OCI-M1 (cell line): ENCODE data around the gene ANKRD31.

Experiments used
- DNase-seq: peaks from one replicate; lab custom pipeline; 2025; lab: John Stamatoyannopoulos, UW

The ANKRD31 gene

GRCh38 chr5:75037106-75037505, 199.6 kb downstream of the ANKRD31 start:
- no peak for DNase-seq

DNA sequence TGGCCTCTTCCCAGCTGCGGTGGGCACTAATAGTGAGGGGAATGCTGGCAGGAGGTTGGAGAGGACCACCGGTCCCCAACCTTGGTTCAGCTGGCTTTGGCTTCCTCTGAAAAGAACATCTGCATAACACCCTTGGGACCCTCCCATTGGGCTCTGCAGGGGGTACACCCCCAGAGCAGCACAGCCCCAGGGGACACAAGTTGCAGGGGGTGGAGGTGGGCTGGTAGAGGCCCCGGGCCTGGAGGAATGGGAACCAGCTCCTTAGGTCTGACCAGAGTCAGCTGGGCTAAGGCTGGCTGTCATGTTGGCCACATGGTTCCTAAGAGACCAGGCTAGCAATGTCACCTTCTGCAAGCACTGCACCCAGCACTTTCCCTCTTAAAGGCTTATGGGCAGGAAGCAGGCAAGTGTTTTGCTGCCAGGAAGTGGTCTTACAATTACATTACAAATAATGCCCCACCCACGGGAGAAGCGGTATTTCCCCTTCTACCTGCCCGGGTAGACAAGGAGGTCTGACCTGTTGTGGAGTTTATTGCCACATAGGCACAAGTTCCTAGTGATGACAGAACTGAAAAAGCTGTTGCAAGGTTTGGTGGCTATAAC, 202.4 kb downstream of the ANKRD31 start:
- DNase-seq = no peak

GRCh38 chr5:75031366-75031765, 205.3 kb downstream of the ANKRD31 start:
- DNase-seq = no peak

DNA sequence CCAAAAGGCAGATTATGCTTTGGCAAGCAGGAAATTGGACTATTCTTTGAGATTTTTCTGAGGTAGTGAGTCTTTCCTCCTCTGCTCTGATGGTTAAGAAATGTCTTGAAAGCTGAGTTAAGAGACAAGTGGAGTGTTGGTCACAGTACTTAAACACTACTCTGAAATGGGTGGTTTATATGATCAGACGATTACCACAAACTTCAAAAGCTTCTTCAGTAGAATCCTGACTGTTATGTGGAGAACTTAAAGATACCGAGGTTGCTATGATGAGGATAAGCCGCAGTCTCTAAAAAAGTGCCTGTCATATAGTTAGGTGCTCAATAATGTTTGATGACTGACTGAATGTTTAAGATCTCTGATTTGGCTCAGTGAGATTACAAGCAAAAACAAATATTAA, 208.6 kb downstream of the ANKRD31 start:
- DNase-seq = no peak

DNA sequence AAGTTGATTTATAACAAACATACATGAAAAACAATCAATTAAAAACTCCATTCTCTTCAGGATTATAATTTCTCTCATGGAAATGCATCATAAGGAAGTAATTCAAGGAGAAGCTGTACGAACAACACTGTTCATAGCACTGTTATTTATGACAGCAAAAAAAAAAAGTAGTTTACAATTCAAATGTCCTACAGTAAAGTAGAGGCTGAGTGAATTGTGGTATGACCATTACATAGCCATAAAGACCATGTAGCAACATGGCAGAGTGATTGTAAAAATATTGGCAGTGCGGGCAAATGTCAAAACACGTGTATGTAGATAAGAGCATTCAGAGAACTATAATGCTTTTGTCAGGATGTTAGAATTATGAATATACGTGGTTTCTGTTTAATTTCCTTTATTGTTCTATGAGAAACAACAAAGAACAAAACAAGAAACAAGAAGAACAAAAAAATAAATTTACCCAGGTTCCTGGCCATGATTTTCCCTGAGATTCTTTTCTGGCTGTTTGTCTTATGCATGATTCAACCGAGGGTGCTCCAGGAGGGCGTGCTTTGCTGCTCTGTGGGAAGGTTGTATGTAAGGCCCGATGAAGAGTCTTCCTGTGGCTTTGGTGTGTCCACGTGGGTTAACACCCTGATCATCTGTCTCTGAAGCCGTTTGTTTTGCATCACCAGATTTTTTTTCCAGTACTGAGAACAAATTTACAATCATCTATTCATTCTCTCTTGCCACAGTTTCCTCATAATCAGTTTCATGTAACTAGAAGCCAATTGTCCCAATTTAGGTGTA, 213.1 kb downstream of the ANKRD31 start:
- DNase-seq = no peak

GRCh38 chr5:75021800-75022199, 214.9 kb downstream of the ANKRD31 start:
- no peak for DNase-seq

- DNase-seq = no peak
These were observed 215.5 kb downstream of the ANKRD31 start for GRCh38 chr5:75021219-75021618.

DNA sequence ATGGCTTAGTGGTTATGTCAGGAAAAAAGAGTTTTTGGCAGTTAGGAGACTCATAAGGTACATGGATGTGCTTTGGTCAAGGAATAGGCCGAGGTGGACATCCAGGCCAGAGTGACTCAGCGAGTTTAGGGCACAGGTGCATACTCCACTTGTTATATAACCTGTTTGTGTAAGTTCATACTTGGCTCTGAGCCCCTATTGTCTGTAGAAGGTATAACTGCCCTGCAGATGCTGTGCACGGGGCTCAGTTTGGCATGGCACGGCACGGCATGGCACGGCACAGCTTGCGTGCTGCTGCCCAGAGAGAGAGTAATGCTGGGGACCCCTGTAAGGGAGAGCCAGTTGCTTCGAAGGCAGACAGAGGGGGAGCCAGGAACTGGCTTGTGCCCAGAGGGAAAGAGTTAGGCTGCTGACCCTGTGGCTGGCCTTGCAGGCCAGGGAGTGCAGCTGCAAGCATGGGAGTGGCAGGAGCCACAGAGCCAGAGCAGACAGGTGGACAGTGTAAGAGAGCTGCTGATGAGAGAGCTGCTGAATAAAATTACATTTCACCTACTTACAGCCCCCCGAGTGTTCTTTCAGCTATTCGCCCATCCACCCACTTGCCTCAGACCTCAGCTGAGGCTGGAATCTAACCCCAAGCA, 216.5 kb downstream of the ANKRD31 start:
- DNase-seq = no peak

DNA sequence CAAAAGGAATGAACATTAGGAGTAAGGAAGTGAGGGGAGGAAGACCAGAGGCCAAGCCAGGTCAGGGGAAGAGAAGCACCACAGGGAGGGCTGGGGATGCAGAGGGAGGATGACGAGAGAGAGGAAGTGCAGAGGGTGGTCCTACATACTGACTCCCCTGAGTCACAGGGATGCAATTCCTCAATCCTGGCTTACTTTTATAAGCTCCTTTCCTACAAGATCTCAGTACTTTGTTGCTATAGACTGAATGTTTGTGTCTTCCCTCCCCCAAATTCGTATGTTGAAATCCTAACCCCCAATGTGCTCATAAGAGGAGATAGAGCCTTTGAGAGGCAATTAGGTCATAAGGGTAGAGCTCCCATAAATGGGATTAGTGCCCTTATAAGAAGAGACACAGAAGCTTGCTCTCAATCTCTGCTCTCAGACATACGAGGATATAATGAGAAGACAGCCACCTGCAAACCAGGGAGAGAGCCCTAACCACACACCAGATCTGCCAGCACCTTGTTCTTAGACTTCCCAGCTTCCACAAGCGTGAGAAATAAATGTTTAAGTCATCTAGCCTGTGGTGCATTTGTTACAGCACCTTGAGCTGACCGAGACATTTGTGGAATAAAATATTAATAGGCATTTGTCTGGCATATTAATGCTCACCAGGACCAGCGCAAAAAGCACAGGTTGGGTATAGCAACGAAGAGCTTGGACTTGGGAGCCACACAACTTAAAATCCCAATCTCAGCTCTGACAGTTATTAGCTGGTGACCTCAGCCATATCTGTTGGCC, 217.7 kb downstream of the ANKRD31 start:
- DNase-seq = no peak
